ENCODE measurements around the gene HDDC3. TPM values are rescaled to one million over a fixed set of nuclear protein-coding genes. Genes with fewer than 3 reads are reported as not detected.

HDDC3 gene
- total RNA-seq, 2 experiments from 2014 or later, result 34.2 to 35.6 TPM

- no peaks in the 10 kb centered on the region for H3K9me3 Mint-ChIP-seq
- no peak overlapping the region for H3K27ac Mint-ChIP-seq
- no peak overlapping the region for H3K4me3 Mint-ChIP-seq
- no peak for TF ChIP-seq CTCF (IDR thresholded peaks at IDR 0.05)
- ATAC-seq (no peak), DNase-seq (no peak)
- peaks cover 28% of the 10 kb centered on the region for H3K36me3 Mint-ChIP-seq (ENCODE audit: low read depth)
- ChIA-PET POLR2A (interaction anchor here (1.0 to 1.1 kb wide), 3 partner anchors 10 to 14 kb away, joined by 3 to 5 read pairs (median 3); partner anchors contain the start of genes HDDC3 and UNC45A), CTCF (interaction anchor here (1.8 to 2.7 kb wide), 2 partner anchors 10 to 13 kb away, joined by 11 to 18 read pairs; partner anchors contain the start of genes HDDC3 and UNC45A)
- no peaks in the 10 kb centered on the region for H3K27me3 Mint-ChIP-seq
- H3K4me1 Mint-ChIP-seq (ENCODE audit: low read depth), result no peaks in the 10 kb centered on the region
- intact Hi-C loops (cut with micrococcal nuclease), result no loop called here
Observed at GRCh38 chr15:90946538-90946937, 14.2 kb upstream of the HDDC3 start.

- Mint-ChIP-seq H3K4me3 (no peak overlapping the region), H3K9me3 (no peaks in the 10 kb centered on the region), H3K4me1 (ENCODE audit: low read depth) (no peaks in the 10 kb centered on the region), H3K27me3 (no peaks in the 10 kb centered on the region), H3K36me3 (ENCODE audit: low read depth) (peaks cover 38% of the 10 kb centered on the region), H3K27ac (no peak overlapping the region)
- POLR2A ChIA-PET, result interaction anchor here (0.9 to 13.4 kb wide), 3 partner anchors 10 to 15 kb away, joined by 4 to 98 read pairs (median 8); partner anchors contain the start of genes RCCD1 and UNC45A
- DNase-seq, result no peak
- ATAC-seq, result no peak
- no peak for TF ChIP-seq CTCF (IDR thresholded peaks at IDR 0.05)
- CTCF ChIA-PET, result interaction anchor here (1.2 to 5.8 kb wide), 3 partner anchors 9 to 12 kb away, joined by 4 to 54 read pairs (median 29); partner anchors contain the start of genes HDDC3, RCCD1 and UNC45A
- intact Hi-C loops (cut with micrococcal nuclease), result no loop called here
Observed at GRCh38 chr15:90945091-90945490, 12.7 kb upstream of the HDDC3 start.

- Mint-ChIP-seq H3K36me3 (ENCODE audit: low read depth) (peaks cover 40% of the 10 kb centered on the region), H3K27me3 (no peaks in the 10 kb centered on the region), H3K4me3 (no peak overlapping the region), H3K27ac (no peak overlapping the region), H3K9me3 (no peaks in the 10 kb centered on the region), H3K4me1 (ENCODE audit: low read depth) (no peaks in the 10 kb centered on the region)
- ChIA-PET POLR2A (interaction anchor here (2.7 to 13.4 kb wide), 2 partner anchors 11 to 13 kb away, joined by 13 to 98 read pairs; partner anchors contain the start of genes HDDC3 and RCCD1), CTCF (interaction anchor here (4.7 to 5.8 kb wide), 2 partner anchors 10 to 14 kb away, joined by 29 to 54 read pairs; partner anchors contain the start of genes HDDC3, RCCD1 and UNC45A)
- no peak for TF ChIP-seq CTCF (IDR thresholded peaks at IDR 0.05)
- no peak for ATAC-seq
- intact Hi-C loops (cut with micrococcal nuclease), result no loop called here
- DNase-seq, result no peak
Observed at GRCh38 chr15:90942354-90943120, 10.2 kb upstream of the HDDC3 start.

GRCh38 chr15:90941038-90941437 lies 8.7 kb upstream of the HDDC3 start:
- H3K27ac Mint-ChIP-seq, result no peak overlapping the region
- peaks cover 38% of the 10 kb centered on the region for H3K36me3 Mint-ChIP-seq (ENCODE audit: low read depth)
- intact Hi-C loops (cut with micrococcal nuclease), result no loop called here
- no peak overlapping the region for H3K4me3 Mint-ChIP-seq
- H3K9me3 Mint-ChIP-seq, result no peaks in the 10 kb centered on the region
- TF ChIP-seq CTCF (IDR thresholded peaks at IDR 0.05), result no peak
- no peak for ATAC-seq
- POLR2A ChIA-PET, result interaction anchor here (2.7 to 13.4 kb wide), 2 partner anchors 9 to 14 kb away, joined by 13 to 98 read pairs; partner anchors contain the start of genes HDDC3 and RCCD1
- CTCF ChIA-PET, result interaction anchor here (0.7 to 5.8 kb wide), 3 partner anchors 8 to 30 kb away, joined by 3 to 54 read pairs (median 3); partner anchors contain the start of genes HDDC3 and UNC45A
- H3K27me3 Mint-ChIP-seq, result no peaks in the 10 kb centered on the region
- peaks cover 9% of the 10 kb centered on the region for H3K4me1 Mint-ChIP-seq (ENCODE audit: low read depth)
- no peak for DNase-seq

Data from activated CD8-positive, alpha-beta T cell treated with anti-CD3 and anti-CD28 coated beads for 36 hours (primary cell).